Liver (tissue), 3 donors: Measurements from ENCODE around the gene SIGLEC1.

Experiments used
- CTCF ChIP-seq: fragments of 150-350 bp; IDR thresholded peaks from 2 replicates; pipeline ENCODE4 v1.5.1; 2017; ENCODE audit warnings: improper control_type of control experiment, low read depth, low read length; ENCODE audit not compliant: missing input control
- GABPA ChIP-seq, 2 donors: IDR thresholded peaks in 1 of 2; conservative IDR thresholded peaks in 1 of 2; 2 replicates each; pipeline ENCODE4 v1.6.1; 2016; ENCODE audit warnings: antibody characterized with exemption in 2 of 2, mild to moderate bottlenecking in 1 of 2, moderate library complexity in 1 of 2
- HNF4G ChIP-seq: IDR thresholded peaks from 2 replicates; pipeline ENCODE4 v1.6.1; 2016; ENCODE audit warnings: antibody characterized with exemption
- JUND ChIP-seq, 2 donors: IDR thresholded peaks; 2 replicates each; pipeline ENCODE4 v1.6.1; 2016; ENCODE audit warnings: antibody characterized with exemption in 2 of 2
- MAX ChIP-seq: IDR thresholded peaks from 2 replicates; pipeline ENCODE4 v1.6.1; 2016; ENCODE audit warnings: antibody characterized with exemption
- REST ChIP-seq: IDR thresholded peaks from 2 replicates; pipeline ENCODE4 v1.6.1; 2016; ENCODE audit warnings: antibody characterized with exemption, mild to moderate bottlenecking
- TAF1 ChIP-seq: conservative IDR thresholded peaks from 2 replicates; pipeline ENCODE4 v1.6.1; 2016; ENCODE audit warnings: antibody characterized with exemption, mild to moderate bottlenecking
- YY1 ChIP-seq: IDR thresholded peaks from 2 replicates; pipeline ENCODE4 v1.6.1; 2016; ENCODE audit warnings: antibody characterized with exemption, mild to moderate bottlenecking
- donor health status: healthy.
- donor health status: healthy.

- TF ChIP-seq MAX, result no peak
- TF ChIP-seq GABPA (IDR thresholded peaks at IDR 0.05 in 1 of 2, conservative IDR thresholded peaks at IDR 0.05 in 1 of 2), result no peak
- no peak for TF ChIP-seq JUND (IDR thresholded peaks at IDR 0.05)
- no peak for TF ChIP-seq REST
- no peak for TF ChIP-seq CTCF
- no peak for TF ChIP-seq TAF1
- no peak for TF ChIP-seq YY1
- TF ChIP-seq HNF4G, result no peak
Measured at GRCh38 chr20:3690413-3690812, 22.0 kb downstream of the SIGLEC1 start.
